ENCODE measurements around the gene ZSWIM5. TPM values are rescaled to one million over a fixed set of nuclear protein-coding genes. Genes with fewer than 3 reads are reported as not detected.

ZSWIM5 gene
- total RNA-seq, 5 donors from 2014 or later (not counting 1 experiment from before 2014, with no cell fraction given) = 1.6 to 4.0 (median 2.0) TPM

GRCh38 chr1:45035631-45036301 lies 170.6 kb downstream of the ZSWIM5 start:
- Mint-ChIP-seq H3K4me1 (peaks cover 0 to 3% (median 2%) of the 10 kb centered on the region in 3 donors), H3K27me3 (no peaks in the 10 kb centered on the region), H3K9me3 (no peaks in the 10 kb centered on the region), H3K4me3 (no peak overlapping the region), H3K36me3 (peaks cover 26% of the 10 kb centered on the region), H3K27ac (no peak overlapping the region)
- Histone ChIP-seq H3K4me1 (ENCODE audit: control insufficient read depth in 1 of 2, extremely low read depth in 1 of 2, insufficient read depth in 2 of 2, low read length in 2 of 2) (peaks cover 0 to 2% of the 10 kb centered on the region in 2 experiments), H3K36me3 (ENCODE audit: control insufficient read depth in 2 of 2, extremely low read depth in 1 of 2, insufficient read depth in 1 of 2, low read length in 1 of 2) (peaks cover 0 to 4% of the 10 kb centered on the region in 2 donors), H3K27ac (ENCODE audit: low read length) (no peak overlapping the region), H3K27me3 (replicated peaks in 1 of 2; ENCODE audit: control insufficient read depth in 2 of 2, extremely low read depth in 1 of 2, insufficient read depth in 2 of 2, low read length in 1 of 2) (no peaks in the 10 kb centered on the region), H3K9me3 (no peaks in the 10 kb centered on the region), H3K4me3 (ENCODE audit: control insufficient read depth in 1 of 2, extremely low read depth in 1 of 2, low read length in 1 of 2) (no peak overlapping the region)
- POLR2A ChIA-PET = interaction anchor here in 1 of 2 donors (0.6 kb wide), 1 partner anchor 34 kb away, joined by 3 read pairs; no protein-coding TSS in a partner anchor
- CTCF ChIA-PET = no interaction called here
- 95% methylated on average over 6 of the region's 7 CpGs for WGBS (ENCODE audit: insufficient coverage)
- DNase-seq (no peak), ATAC-seq (replicated peaks in 1 of 4) (no peak)

DNA sequence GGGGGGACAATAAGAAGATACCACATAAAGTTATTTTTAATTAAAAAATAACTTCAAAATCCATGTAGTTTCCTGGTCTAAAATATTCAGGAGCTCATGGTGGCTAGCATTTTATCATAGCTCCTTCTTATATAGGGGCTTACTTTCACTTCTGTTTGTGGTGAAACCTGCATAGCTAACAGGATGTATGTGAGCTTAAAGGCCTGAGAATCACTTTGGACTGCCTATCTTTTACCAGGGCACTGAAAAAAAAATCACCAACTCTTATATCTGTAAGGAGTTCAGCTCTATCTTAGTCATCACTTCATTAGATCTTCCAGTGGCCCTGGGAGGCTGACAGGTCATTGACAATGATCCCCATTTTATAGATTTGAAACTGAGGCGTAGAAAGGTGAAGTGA lies 173.0 kb downstream of the ZSWIM5 start:
- Histone ChIP-seq H3K36me3 (ENCODE audit: control insufficient read depth in 2 of 2, extremely low read depth in 1 of 2, insufficient read depth in 1 of 2, low read length in 1 of 2) (peaks cover 0 to 4% of the 10 kb centered on the region in 2 donors), H3K4me1 (ENCODE audit: control insufficient read depth in 1 of 2, extremely low read depth in 1 of 2, insufficient read depth in 2 of 2, low read length in 2 of 2) (peaks cover 0 to 2% of the 10 kb centered on the region in 2 experiments), H3K9me3 (no peaks in the 10 kb centered on the region), H3K27me3 (replicated peaks in 1 of 2; ENCODE audit: control insufficient read depth in 2 of 2, extremely low read depth in 1 of 2, insufficient read depth in 2 of 2, low read length in 1 of 2) (no peaks in the 10 kb centered on the region), H3K27ac (ENCODE audit: low read length) (no peak overlapping the region), H3K4me3 (ENCODE audit: control insufficient read depth in 1 of 2, extremely low read depth in 1 of 2, low read length in 1 of 2) (no peak overlapping the region)
- Mint-ChIP-seq H3K4me3 (no peak overlapping the region), H3K27me3 (no peaks in the 10 kb centered on the region), H3K4me1 (peaks cover 0 to 3% (median 2%) of the 10 kb centered on the region in 3 donors), H3K27ac (no peak overlapping the region), H3K9me3 (no peaks in the 10 kb centered on the region), H3K36me3 (peaks cover 20% of the 10 kb centered on the region)
- CTCF ChIA-PET = interaction anchor here in 1 of 2 donors (0.5 kb wide), 1 partner anchor 270 kb away, joined by 3 read pairs; no protein-coding TSS in a partner anchor
- DNase-seq = no peak
- POLR2A ChIA-PET = interaction anchor here in 1 of 2 donors (0.5 kb wide), 1 partner anchor 158 kb away, joined by 3 read pairs; no protein-coding TSS in a partner anchor
- no CpG with 5 or more reads among the region's 1 CpG for WGBS (ENCODE audit: insufficient coverage)
- ATAC-seq (replicated peaks in 1 of 4) = peak in 1 of 4 experiments; percentile 54

GRCh38 chr1:45032837-45033236 lies 173.6 kb downstream of the ZSWIM5 start:
- Histone ChIP-seq H3K4me3 (ENCODE audit: control insufficient read depth in 1 of 2, extremely low read depth in 1 of 2, low read length in 1 of 2) (no peak overlapping the region), H3K27ac (ENCODE audit: low read length) (no peak overlapping the region), H3K9me3 (no peaks in the 10 kb centered on the region), H3K36me3 (ENCODE audit: control insufficient read depth in 2 of 2, extremely low read depth in 1 of 2, insufficient read depth in 1 of 2, low read length in 1 of 2) (peaks cover 0 to 4% of the 10 kb centered on the region in 2 donors), H3K27me3 (replicated peaks in 1 of 2; ENCODE audit: control insufficient read depth in 2 of 2, extremely low read depth in 1 of 2, insufficient read depth in 2 of 2, low read length in 1 of 2) (no peaks in the 10 kb centered on the region), H3K4me1 (ENCODE audit: control insufficient read depth in 1 of 2, extremely low read depth in 1 of 2, insufficient read depth in 2 of 2, low read length in 2 of 2) (peaks cover 0 to 2% of the 10 kb centered on the region in 2 experiments)
- H3K27ac Mint-ChIP-seq = no peak overlapping the region
- ChIA-PET CTCF (interaction anchor here in 1 of 2 donors (0.5 kb wide), 1 partner anchor 271 kb away, joined by 3 read pairs; no protein-coding TSS in a partner anchor), POLR2A (interaction anchor here (0.5 to 0.7 kb wide), 3 partner anchors 16 to 333 kb away, joined by 3 to 5 read pairs (median 4); no protein-coding TSS in a partner anchor)
- H3K4me3 Mint-ChIP-seq = no peak overlapping the region
- H3K4me1 Mint-ChIP-seq = peaks cover 0 to 3% (median 2%) of the 10 kb centered on the region in 3 donors
- no peaks in the 10 kb centered on the region for H3K27me3 Mint-ChIP-seq
- DNase-seq = no peak
- no CpG with 5 or more reads among the region's 2 CpGs for WGBS (ENCODE audit: insufficient coverage)
- no peak for ATAC-seq (replicated peaks in 1 of 4)
- peaks cover 16% of the 10 kb centered on the region for H3K36me3 Mint-ChIP-seq
- no peaks in the 10 kb centered on the region for H3K9me3 Mint-ChIP-seq

DNA sequence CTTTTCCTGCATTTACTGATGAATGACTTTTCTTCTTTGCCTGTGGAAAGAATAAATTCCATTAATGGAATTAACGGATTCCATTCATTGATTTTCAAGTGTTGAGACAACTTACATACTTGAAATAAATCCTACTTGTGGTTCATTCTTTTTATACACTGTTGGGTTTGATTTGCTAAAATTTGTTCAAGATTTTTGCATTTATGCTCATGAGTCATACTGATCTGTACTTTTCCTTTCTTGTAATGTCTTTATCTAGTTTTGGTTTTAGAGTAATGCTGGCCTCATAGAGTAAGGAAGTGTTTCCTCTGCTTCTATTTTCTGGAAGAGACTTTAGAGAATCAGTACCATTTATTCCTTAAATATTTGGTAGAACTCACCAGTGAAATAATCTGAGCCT lies 180.0 kb downstream of the ZSWIM5 start:
- ATAC-seq (replicated peaks in 1 of 4) (no peak), DNase-seq (no peak)
- H3K4me3 Mint-ChIP-seq = no peak overlapping the region
- no peaks in the 10 kb centered on the region for H3K36me3 Mint-ChIP-seq
- no peak overlapping the region for H3K27ac ChIP-seq (ENCODE audit: low read length)
- H3K9me3 ChIP-seq = no peaks in the 10 kb centered on the region
- WGBS (ENCODE audit: insufficient coverage) = no CpG with 5 or more reads among the region's 1 CpG
- peaks cover 0 to 4% (median 0%) of the 10 kb centered on the region in 3 donors for H3K4me1 Mint-ChIP-seq
- no peaks in the 10 kb centered on the region for H3K36me3 ChIP-seq (ENCODE audit: control insufficient read depth in 2 of 2, extremely low read depth in 1 of 2, insufficient read depth in 1 of 2, low read length in 1 of 2)
- H3K27me3 ChIP-seq (replicated peaks in 1 of 2; ENCODE audit: control insufficient read depth in 2 of 2, extremely low read depth in 1 of 2, insufficient read depth in 2 of 2, low read length in 1 of 2) = no peaks in the 10 kb centered on the region
- no peak overlapping the region for H3K27ac Mint-ChIP-seq
- POLR2A ChIA-PET = interaction anchor here in 1 of 2 donors (0.6 kb wide), 1 partner anchor 132 kb away, joined by 3 read pairs; no protein-coding TSS in a partner anchor
- no peaks in the 10 kb centered on the region for H3K9me3 Mint-ChIP-seq
- H3K27me3 Mint-ChIP-seq = no peaks in the 10 kb centered on the region
- CTCF ChIA-PET = no interaction called here
- no peak overlapping the region for H3K4me3 ChIP-seq (ENCODE audit: control insufficient read depth in 1 of 2, extremely low read depth in 1 of 2, low read length in 1 of 2)
- no peaks in the 10 kb centered on the region for H3K4me1 ChIP-seq (ENCODE audit: control insufficient read depth in 1 of 2, extremely low read depth in 1 of 2, insufficient read depth in 2 of 2, low read length in 2 of 2)

DNA sequence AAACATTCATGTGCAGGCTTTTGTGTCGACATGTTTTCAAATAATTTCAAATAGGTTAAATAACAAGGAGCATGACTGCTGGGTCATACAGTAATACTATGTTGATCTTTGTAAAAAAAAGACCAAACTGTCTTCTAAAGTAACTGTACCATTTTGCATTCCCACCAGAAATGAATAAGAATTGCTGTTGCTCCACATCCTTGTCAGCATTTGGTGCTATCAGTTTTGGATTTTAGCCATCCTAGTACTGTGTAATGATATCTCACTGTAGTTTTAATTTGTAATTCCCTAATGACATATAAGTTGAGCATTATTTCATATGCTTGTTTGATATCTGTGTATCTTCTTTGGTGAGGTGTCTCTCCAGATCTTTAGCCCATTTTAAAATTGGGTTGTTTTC lies 182.7 kb downstream of the ZSWIM5 start:
- ATAC-seq (replicated peaks in 1 of 4) = no peak
- CTCF ChIA-PET = no interaction called here
- Histone ChIP-seq H3K9me3 (no peaks in the 10 kb centered on the region), H3K4me3 (ENCODE audit: control insufficient read depth in 1 of 2, extremely low read depth in 1 of 2, low read length in 1 of 2) (no peak overlapping the region), H3K27me3 (replicated peaks in 1 of 2; ENCODE audit: control insufficient read depth in 2 of 2, extremely low read depth in 1 of 2, insufficient read depth in 2 of 2, low read length in 1 of 2) (no peaks in the 10 kb centered on the region), H3K27ac (ENCODE audit: low read length) (no peak overlapping the region), H3K4me1 (ENCODE audit: control insufficient read depth in 1 of 2, extremely low read depth in 1 of 2, insufficient read depth in 2 of 2, low read length in 2 of 2) (peaks cover 0 to under 1% of the 10 kb centered on the region in 2 experiments), H3K36me3 (ENCODE audit: control insufficient read depth in 2 of 2, extremely low read depth in 1 of 2, insufficient read depth in 1 of 2, low read length in 1 of 2) (no peaks in the 10 kb centered on the region)
- H3K4me1 Mint-ChIP-seq = peaks cover under 1 to 6% (median 3%) of the 10 kb centered on the region in 3 donors
- WGBS (ENCODE audit: insufficient coverage) = no CpG with 5 or more reads among the region's 1 CpG
- no peak overlapping the region for H3K27ac Mint-ChIP-seq
- H3K36me3 Mint-ChIP-seq = no peaks in the 10 kb centered on the region
- POLR2A ChIA-PET = no interaction called here
- no peaks in the 10 kb centered on the region for H3K27me3 Mint-ChIP-seq
- H3K4me3 Mint-ChIP-seq = no peak overlapping the region
- no peaks in the 10 kb centered on the region for H3K9me3 Mint-ChIP-seq
- DNase-seq = no peak

GRCh38 chr1:45018599-45019230 lies 187.7 kb downstream of the ZSWIM5 start:
- Histone ChIP-seq H3K4me3 (ENCODE audit: control insufficient read depth in 1 of 2, extremely low read depth in 1 of 2, low read length in 1 of 2) (no peak overlapping the region), H3K9me3 (no peaks in the 10 kb centered on the region), H3K27ac (ENCODE audit: low read length) (no peak overlapping the region), H3K4me1 (ENCODE audit: control insufficient read depth in 1 of 2, extremely low read depth in 1 of 2, insufficient read depth in 2 of 2, low read length in 2 of 2) (peaks cover 0 to 14% of the 10 kb centered on the region in 2 experiments), H3K27me3 (replicated peaks in 1 of 2; ENCODE audit: control insufficient read depth in 2 of 2, extremely low read depth in 1 of 2, insufficient read depth in 2 of 2, low read length in 1 of 2) (no peaks in the 10 kb centered on the region), H3K36me3 (ENCODE audit: control insufficient read depth in 2 of 2, extremely low read depth in 1 of 2, insufficient read depth in 1 of 2, low read length in 1 of 2) (peaks cover 0 to 8% of the 10 kb centered on the region in 2 donors)
- H3K27ac Mint-ChIP-seq = no peak overlapping the region
- H3K9me3 Mint-ChIP-seq = no peaks in the 10 kb centered on the region
- ChIA-PET POLR2A (no interaction called here), CTCF (interaction anchor here (0.6 to 2.2 kb wide), 11 partner anchors 27 to 714 kb away, joined by 3 to 15 read pairs (median 3); partner anchors contain the start of genes CCDC163 (in 1 of the 2) and MMACHC (in 1 of the 2))
- H3K27me3 Mint-ChIP-seq = no peaks in the 10 kb centered on the region
- H3K4me3 Mint-ChIP-seq = no peak overlapping the region
- DNase-seq (peak; percentile 12 to 75 (median 48)), ATAC-seq (replicated peaks in 1 of 4) (peak; percentile 77 to 87 (median 84))
- peaks cover 13 to 21% (median 14%) of the 10 kb centered on the region in 3 donors for H3K4me1 Mint-ChIP-seq
- H3K36me3 Mint-ChIP-seq = peaks cover 8% of the 10 kb centered on the region
- WGBS (ENCODE audit: insufficient coverage) = 93% methylated on average over 11 of the region's 16 CpGs

Data from T-cell (primary cell).